Measurements from ENCODE around the gene DNAH1. TPM values are rescaled to one million over a fixed set of nuclear protein-coding genes. Genes with fewer than 3 reads are reported as not detected.

DNAH1 gene
- total RNA-seq, 1 experiment from 2014 or later, result 5.5 TPM

DNA sequence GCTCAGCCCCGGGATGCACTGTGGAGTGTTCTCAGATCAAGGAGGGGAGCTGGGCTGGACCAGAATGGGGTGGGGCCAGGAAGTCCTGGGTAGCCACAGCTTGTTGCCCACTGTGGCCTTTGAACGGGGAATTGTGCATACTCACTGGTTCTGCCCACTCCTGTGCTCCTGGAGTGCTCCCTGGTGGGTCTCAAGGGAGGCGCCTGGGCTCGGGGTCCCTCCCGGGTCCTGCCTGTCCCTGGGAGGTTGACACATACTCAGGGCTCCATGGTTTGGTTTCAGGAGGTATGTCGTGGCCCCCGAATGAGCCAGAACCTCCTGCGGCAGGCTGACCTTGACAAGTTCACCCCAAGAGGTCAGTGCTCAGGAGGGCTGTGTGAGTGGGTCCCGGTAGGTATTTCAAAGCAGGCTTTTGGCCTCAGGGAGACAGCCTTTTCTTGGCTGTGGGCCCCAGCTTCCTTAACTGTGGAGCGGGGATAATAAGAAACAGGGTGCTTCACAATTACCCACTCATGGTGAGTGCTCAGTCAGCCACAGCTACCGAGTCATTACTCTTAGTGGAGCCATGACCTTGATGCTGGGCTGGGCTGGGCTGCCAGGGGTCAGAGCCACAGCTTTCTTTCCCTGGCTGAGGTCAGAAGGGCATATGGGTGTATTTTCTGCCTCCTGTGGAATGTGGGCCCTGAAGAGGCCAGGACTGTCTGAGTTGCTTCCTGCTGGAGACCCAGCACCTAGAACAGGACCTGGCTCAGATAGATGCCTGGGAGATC lies 7.6 kb downstream of the DNAH1 start:
- no peak for ATAC-seq
- TF ChIP-seq SP1 (IDR thresholded peaks at IDR 0.05; ENCODE audit: low read depth) (no peak), ELF1 (IDR thresholded peaks at IDR 0.05; ENCODE audit: borderline replicate concordance, low read depth) (no peak), EGR1 (IDR thresholded peaks at IDR 0.05; ENCODE audit: low read depth) (no peak), CTCF (IDR thresholded peaks at IDR 0.05 in 2 of 3, conservative IDR thresholded peaks at IDR 0.05 in 1 of 3; ENCODE audit: borderline replicate concordance in 1 of 3, insufficient read depth in 1 of 3, low read depth in 2 of 3, low read length in 2 of 3) (no peak), ZBTB33 (IDR thresholded peaks at IDR 0.05; ENCODE audit: extremely low read depth, insufficient replicate concordance, low read length) (no peak), SIN3A (IDR thresholded peaks at IDR 0.05; ENCODE audit: low read depth) (no peak), YY1 (IDR thresholded peaks at IDR 0.05; ENCODE audit: extremely low read depth, insufficient replicate concordance, low read depth, low read length) (no peak), ZFX (IDR thresholded peaks at IDR 0.05) (no peak), SRF (IDR thresholded peaks at IDR 0.05; ENCODE audit: low read depth) (no peak), ZNF274 (IDR thresholded peaks at IDR 0.05; ENCODE audit: low read depth, low read length) (no peak), EZH2 (IDR thresholded peaks at IDR 0.05) (no peak), POLR2A (IDR thresholded peaks at IDR 0.05; ENCODE audit: borderline replicate concordance, extremely low read depth, insufficient read depth, insufficient read length) (no peak), EZH2phosphoT487 (IDR thresholded peaks at IDR 0.05; ENCODE audit: borderline replicate concordance) (no peak), TCF7L2 (IDR thresholded peaks at IDR 0.05; ENCODE audit: borderline replicate concordance, extremely low read depth, insufficient read depth, insufficient read length) (no peak)
- TF ChIP-seq, protein P1, sequence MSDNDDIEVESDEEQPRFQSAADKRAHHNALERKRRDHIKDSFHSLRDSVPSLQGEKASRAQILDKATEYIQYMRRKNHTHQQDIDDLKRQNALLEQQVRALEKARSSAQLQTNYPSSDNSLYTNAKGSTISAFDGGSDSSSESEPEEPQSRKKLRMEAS (IDR thresholded peaks at IDR 0.05), result no peak
- Histone ChIP-seq H4K20me1 (ENCODE audit: insufficient read depth) (no peaks in the 10 kb centered on the region), H3K9me2 (ENCODE audit: insufficient read depth) (no peaks in the 10 kb centered on the region), H3K4me1 (ENCODE audit: control insufficient read depth in 1 of 2, insufficient read depth in 2 of 2, low read length in 2 of 2) (no peaks in the 10 kb centered on the region; a peak in 1 of 4 replicates), H3K27me3 (ENCODE audit: insufficient read depth, low read length) (no peaks in the 10 kb centered on the region), H3K4me3 (replicated peaks in 1 of 2; ENCODE audit: low read depth in 1 of 2, low read length in 2 of 2) (no peak overlapping the region), H3K9me3 (ENCODE audit: control insufficient read depth in 1 of 2, insufficient read depth in 1 of 2, low read depth in 1 of 2, low read length in 2 of 2) (no peaks in the 10 kb centered on the region), H3K36me3 (ENCODE audit: control insufficient read depth in 1 of 2, insufficient read depth in 2 of 2, low read length in 2 of 2) (no peaks in the 10 kb centered on the region), H2AFZ (ENCODE audit: low read depth, low read length, poor library complexity, severe bottlenecking) (no peak overlapping the region), H3K4me2 (ENCODE audit: low read length) (no peak overlapping the region), H3K79me2 (ENCODE audit: insufficient read depth, low read length) (no peaks in the 10 kb centered on the region), H3K9ac (ENCODE audit: low read length) (no peak overlapping the region), H3K27ac (ENCODE audit: low read depth, low read length) (no peak overlapping the region)
- intact Hi-C loops (cut with micrococcal nuclease), result no loop called here
- no peak for DNase-seq (ENCODE audit: low read depth, low spot score)
- BruUV-seq (replicated peaks), result no TSS peak
- CTCF ChIA-PET, result no interaction called here
- RAD21 ChIA-PET (ENCODE audit: low non-redundant PET in 1 of 2, low total read pairs in 2 of 2, uncharacterized antibody in 2 of 2, unreplicated experiment in 2 of 2), result no interaction called here
- POLR2A ChIA-PET, result no interaction called here
